Right atrium auricular region (tissue), 2 donors: ENCODE data around the gene ATP1B2. TPM values are rescaled to one million over a fixed set of nuclear protein-coding genes. Genes with fewer than 3 reads are reported as not detected.
A peak's percentile ranks its signal among the peaks of the same experiment; 100 is the strongest.

Experiments used
- DNase-seq: peaks from one replicate; pipeline ENCODE4 v3.0.0-alpha.2; 2019; ENCODE audit warnings: low spot score
- H3K27ac ChIP-seq, 2 donors: fragments of 200-600 bp; sonication (generic); 1 replicate in 1 of 2; 2 replicates in 1 of 2; pipeline ENCODE4 v1.5.1; 2016 to 2019
- H3K27me3 ChIP-seq, 2 donors: fragments of 200-600 bp; sonication (generic); one replicate each; pipeline versions ENCODE4 v1.5.1 to v1.6.0; 2017 to 2019
- H3K36me3 ChIP-seq: fragments of 200-600 bp; sonication (generic); one replicate; pipeline ENCODE4 v1.5.1; 2016
- H3K4me1 ChIP-seq, 2 donors: fragments of 200-600 bp; sonication (generic); one replicate each; pipeline versions ENCODE4 v1.5.1 to v1.6.0; 2017 to 2019
- H3K4me3 ChIP-seq, 2 donors: fragments of 200-600 bp; sonication (generic); 1 replicate in 1 of 2; 2 replicates in 1 of 2; pipeline ENCODE4 v1.5.1; 2017 to 2019; ENCODE audit warnings: mild to moderate bottlenecking in 1 of 2, moderate library complexity in 1 of 2
- H3K9me3 ChIP-seq, 2 donors: fragments of 200-600 bp; sonication (generic); one replicate each; pipeline ENCODE4 v1.5.1; 2019
- CTCF ChIP-seq, 2 donors: fragments of 200-600 bp; sonication (generic); IDR thresholded peaks; one replicate each; pipeline ENCODE4 v1.5.1; 2019; ENCODE audit warnings: antibody characterized with exemption in 2 of 2
- total RNA-seq, 2 donors: library from RNA; depleted of rRNA; stranded (reverse); fragments of >200 nt; gene quantifications; one replicate each; pipeline ENCODE4 v1.1.0, GENCODE V29; 2016

Gene ATP1B2
- total RNA-seq = 1 to 10 TPM; 1.2 to 2.2 TPM

- TF ChIP-seq CTCF (IDR thresholded peaks at IDR 0.05) = no peak
- peak within 1 kb of the TSS; percentile 42 to 55 for H3K4me3 ChIP-seq
- peak; percentile 68 for DNase-seq
- H3K27me3 ChIP-seq = no peaks in the 10 kb centered on the region
- H3K36me3 ChIP-seq = no peaks in the 10 kb centered on the region
- peaks cover 0 to 26% of the 10 kb centered on the region in 2 donors for H3K4me1 ChIP-seq
- H3K9me3 ChIP-seq = no peaks in the 10 kb centered on the region
- H3K27ac ChIP-seq = peak within 1 kb of the TSS; percentile 48 to 65
These were observed at the start of gene ATP1B2 for GRCh38 chr17:7650509-7651096. ATP1B2 (plus strand) TSS chr17:7650926; CDS start chr17:7651519, 593 bp downstream.

GRCh38 chr17:7606280-7606679, 44.4 kb upstream of the ATP1B2 start:
- peak overlapping the region; percentile 73 to 94 for H3K27ac ChIP-seq
- TF ChIP-seq CTCF (IDR thresholded peaks at IDR 0.05) = no peak
- H3K36me3 ChIP-seq = peaks cover 50% of the 10 kb centered on the region
- no peak overlapping the region for H3K4me3 ChIP-seq
- H3K4me1 ChIP-seq = peaks cover 0 to 28% of the 10 kb centered on the region in 2 donors
- H3K27me3 ChIP-seq = no peaks in the 10 kb centered on the region
- H3K9me3 ChIP-seq = no peaks in the 10 kb centered on the region
- DNase-seq = no peak

- no peaks in the 10 kb centered on the region for H3K9me3 ChIP-seq
- no peak for DNase-seq
- no peak overlapping the region for H3K4me3 ChIP-seq
- H3K27me3 ChIP-seq = no peaks in the 10 kb centered on the region
- peaks cover 7% of the 10 kb centered on the region for H3K36me3 ChIP-seq
- peaks cover 0 to 58% of the 10 kb centered on the region in 2 donors for H3K4me1 ChIP-seq
- no peak for TF ChIP-seq CTCF (IDR thresholded peaks at IDR 0.05)
- H3K27ac ChIP-seq = no peak overlapping the region
These were observed 40.1 kb upstream of the ATP1B2 start for GRCh38 chr17:7610641-7611040.

GRCh38 chr17:7611635-7612293, 39.0 kb upstream of the ATP1B2 start:
- Histone ChIP-seq H3K4me3 (no peak overlapping the region), H3K4me1 (peaks cover 0 to 49% of the 10 kb centered on the region in 2 donors), H3K27me3 (no peaks in the 10 kb centered on the region), H3K27ac (peak overlapping the region; percentile 38 to 57), H3K36me3 (peaks cover 5% of the 10 kb centered on the region), H3K9me3 (no peaks in the 10 kb centered on the region)
- no peak for DNase-seq
- no peak for TF ChIP-seq CTCF (IDR thresholded peaks at IDR 0.05)

GRCh38 chr17:7612294-7612640, 38.5 kb upstream of the ATP1B2 start:
- Histone ChIP-seq H3K4me3 (no peak overlapping the region), H3K27me3 (no peaks in the 10 kb centered on the region), H3K9me3 (no peaks in the 10 kb centered on the region), H3K36me3 (peaks cover 5% of the 10 kb centered on the region), H3K27ac (peak overlapping the region in 1 of 2 donors; percentile 57), H3K4me1 (peaks cover 0 to 46% of the 10 kb centered on the region in 2 donors)
- no peak for DNase-seq
- TF ChIP-seq CTCF (IDR thresholded peaks at IDR 0.05) = no peak
